ENCODE data around the gene HYDIN.

Gene HYDIN

GRCh38 chr16:71259086-71259485 is 28.6 kb upstream of the HYDIN start:
- no peak for TF ChIP-seq CTCF (IDR thresholded peaks at IDR 0.05)

DNA sequence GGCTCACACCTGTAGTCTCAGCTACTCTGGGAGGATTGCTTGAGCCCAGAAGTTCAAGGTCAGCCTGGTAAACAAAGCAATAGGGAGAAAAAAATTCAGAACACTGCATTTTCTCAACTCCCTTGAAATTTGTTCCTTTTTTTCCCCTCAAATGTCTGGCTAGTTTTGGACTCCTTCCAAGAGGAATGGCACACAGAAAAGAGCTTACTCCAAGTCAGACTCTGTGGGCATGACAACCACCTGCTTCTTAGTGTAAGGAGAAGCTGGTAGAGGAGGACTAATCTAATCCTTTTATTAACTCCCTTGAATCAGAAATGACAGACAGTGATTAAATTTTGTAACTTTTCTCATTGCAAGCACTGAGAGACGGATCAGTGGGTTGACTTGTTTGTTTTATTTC is 27.9 kb upstream of the HYDIN start:
- no peak for TF ChIP-seq CTCF (IDR thresholded peaks at IDR 0.05)

GRCh38 chr16:71257768-71258167 is 27.2 kb upstream of the HYDIN start:
- no peak for TF ChIP-seq CTCF (IDR thresholded peaks at IDR 0.05)

DNA sequence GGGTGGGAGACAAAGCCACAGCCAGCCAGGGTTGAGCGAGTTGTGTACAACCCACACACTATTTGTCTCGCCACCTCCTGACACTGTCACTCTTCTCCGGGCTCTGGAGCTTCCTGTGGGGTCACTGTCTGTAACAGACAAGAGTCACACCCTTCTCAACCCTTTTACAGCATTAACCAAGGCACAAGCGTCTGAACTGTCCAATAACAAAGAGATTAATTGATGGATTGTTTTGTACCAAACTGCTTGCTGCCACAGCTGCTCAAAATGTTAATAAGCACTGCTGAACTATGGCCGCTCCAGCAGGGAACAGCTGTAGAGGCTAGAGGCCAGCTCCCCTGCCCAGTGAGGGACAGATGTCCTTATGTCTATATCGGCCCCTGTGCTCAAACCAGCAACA is 25.2 kb upstream of the HYDIN start:
- no peak for TF ChIP-seq CTCF (IDR thresholded peaks at IDR 0.05)

DNA sequence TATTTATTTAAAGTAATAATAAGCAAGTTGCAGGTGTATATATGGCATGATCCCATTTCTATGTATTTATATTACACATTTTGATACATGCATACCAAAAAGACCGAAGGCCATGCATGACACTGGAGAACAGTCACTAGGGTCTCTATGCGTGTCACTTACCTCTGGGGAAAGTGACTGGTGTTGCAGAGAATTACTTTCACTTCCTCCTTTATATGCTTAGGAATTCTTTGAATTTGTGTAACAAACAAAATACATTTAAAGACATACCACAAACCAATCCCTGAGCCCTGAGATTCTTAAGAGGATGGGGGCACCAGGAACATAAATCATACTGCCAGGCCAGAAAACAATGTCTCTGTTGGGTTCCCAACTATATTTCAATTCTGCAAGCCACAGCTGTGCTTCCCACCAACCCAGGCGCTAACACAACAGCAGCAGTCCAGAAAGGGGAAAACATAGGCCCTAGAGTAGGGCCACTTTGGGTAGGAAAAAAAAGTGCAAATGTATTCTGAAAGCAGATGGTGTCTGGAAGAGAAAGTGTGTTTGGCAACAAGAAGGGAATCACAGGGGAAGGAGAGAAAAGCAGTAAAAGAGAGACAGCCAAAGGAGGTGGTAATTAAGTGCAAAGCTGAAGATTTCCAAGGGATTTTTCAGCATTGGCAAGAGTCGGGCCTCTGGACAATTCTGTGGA is 24.5 kb upstream of the HYDIN start:
- TF ChIP-seq CTCF (IDR thresholded peaks at IDR 0.05), result no peak

GRCh38 chr16:71250461-71251235 is 20.1 kb upstream of the HYDIN start:
- TF ChIP-seq CTCF (IDR thresholded peaks at IDR 0.05), result no peak

DNA sequence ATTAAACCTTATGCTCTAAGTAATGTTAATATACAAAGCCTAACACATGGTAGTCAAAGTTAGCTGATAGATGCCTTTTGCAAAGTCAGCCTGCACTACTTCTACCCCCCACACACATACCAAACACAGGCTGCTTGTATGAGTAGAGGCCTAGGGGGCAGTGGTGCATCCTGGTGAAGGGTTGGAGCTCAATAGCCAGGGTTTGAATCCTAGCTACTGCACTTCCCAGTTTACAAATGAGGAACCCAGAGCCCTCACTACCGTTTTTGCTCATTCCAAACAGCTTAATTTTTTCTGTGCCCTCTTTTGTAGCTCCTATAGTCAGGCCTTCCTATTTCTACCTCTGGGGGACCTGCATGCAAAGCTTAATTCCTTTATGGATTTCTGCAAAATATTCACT is 18.9 kb upstream of the HYDIN start:
- no peak for TF ChIP-seq CTCF (IDR thresholded peaks at IDR 0.05)
